HT-29 (cell line): ENCODE results near the gene HNRNPC. TPM values are rescaled to one million over a fixed set of nuclear protein-coding genes. Genes with fewer than 3 reads are reported as not detected.
"Not testable (repeated sequence)": the region's sequence is repeated elsewhere in the genome, so short reads cannot be mapped to it uniquely, and the experiment has no call there.

Experiments
- DNase-seq: peaks from one replicate; pipeline ENCODE4 v3.0.0-alpha.2; 2015; ENCODE audit warnings: low spot score
- total RNA-seq: library from RNA; depleted of rRNA; stranded (reverse); fragments of >200 nt; shearing (Covaris generic); gene quantifications from 2 replicates; pipeline ENCODE4 v1.2.3, GENCODE V29; 2014; rRNA removed

HNRNPC gene
- total RNA-seq, 1 experiment from 2014 or later = 375 TPM

- no peak for DNase-seq
Observed at GRCh38 chr14:21192875-21193535, 76.2 kb downstream of the HNRNPC start.

- no peak for DNase-seq
Observed at GRCh38 chr14:21192447-21192822, 76.8 kb downstream of the HNRNPC start.

- DNase-seq = no peak
Observed at GRCh38 chr14:21191809-21192446, 77.3 kb downstream of the HNRNPC start.

GRCh38 chr14:21191261-21191808, 77.9 kb downstream of the HNRNPC start:
- no peak for DNase-seq

GRCh38 chr14:21185491-21185890, 83.8 kb downstream of the HNRNPC start:
- DNase-seq = no peak

GRCh38 chr14:21184254-21184653, 85.0 kb downstream of the HNRNPC start:
- DNase-seq = no peak

- no peak for DNase-seq
Observed at GRCh38 chr14:21182166-21182565, 87.1 kb downstream of the HNRNPC start.

GRCh38 chr14:21171128-21171527, 98.1 kb downstream of the HNRNPC start:
- DNase-seq = no peak

GRCh38 chr14:21169573-21169972, 99.7 kb downstream of the HNRNPC start:
- DNase-seq = no peak

GRCh38 chr14:21168055-21168454, 101.2 kb downstream of the HNRNPC start:
- no peak for DNase-seq

GRCh38 chr14:21165670-21166069, 103.6 kb downstream of the HNRNPC start:
- DNase-seq = not testable (repeated sequence)

- not testable (repeated sequence) for DNase-seq
Observed at GRCh38 chr14:21165002-21165605, 104.1 kb downstream of the HNRNPC start.

- no peak for DNase-seq
Observed at GRCh38 chr14:21163871-21164291, 105.4 kb downstream of the HNRNPC start.

GRCh38 chr14:21162081-21162480, 107.2 kb downstream of the HNRNPC start:
- no peak for DNase-seq

- no peak for DNase-seq
Observed at GRCh38 chr14:21160061-21160610, 109.1 kb downstream of the HNRNPC start.

Other genes starting within 250 kb of the HNRNPC start
- 16.0 and 18.1 TPM in 2 replicates for gene NDRG2, start 244.4 kb downstream of the HNRNPC start, total RNA-seq
- not detected in 2 replicates for gene TPPP2, start 239.2 kb downstream of the HNRNPC start, total RNA-seq
- not detected in 2 replicates for gene RNASE13, start 234.6 kb downstream of the HNRNPC start, total RNA-seq
- not detected in 2 replicates for gene RNASE7, start 227.1 kb downstream of the HNRNPC start, total RNA-seq
- not detected in 2 replicates for gene RNASE8, start 211.6 kb downstream of the HNRNPC start, total RNA-seq
- gene ARHGEF40, start 199.1 kb downstream of the HNRNPC start, total RNA-seq = 18.4 and 20.0 TPM in 2 replicates
- 13.6 and 14.6 TPM in 2 replicates for gene ZNF219, start 170.8 kb downstream of the HNRNPC start, total RNA-seq
- gene TMEM253, start 168.4 kb downstream of the HNRNPC start, total RNA-seq = 0.41 TPM in 1 of 2 replicates, not detected in the other
- gene OR5AU1, start 113.4 kb downstream of the HNRNPC start, total RNA-seq = not detected in 2 replicates
- 0.05 and 0.33 TPM in 2 replicates for gene RPGRIP1, start 10.6 kb upstream of the HNRNPC start, total RNA-seq
- 34.5 and 43.7 TPM in 2 replicates for gene SUPT16H, start 114.6 kb upstream of the HNRNPC start, total RNA-seq
- 36.1 and 37.2 TPM in 2 replicates for gene CHD8, start 186.7 kb upstream of the HNRNPC start, total RNA-seq
- 4.4 and 6.4 TPM in 2 replicates for gene RAB2B, start 207.5 kb upstream of the HNRNPC start, total RNA-seq
- gene TOX4, start 207.8 kb upstream of the HNRNPC start, total RNA-seq = 16.0 and 20.3 TPM in 2 replicates
- 39.7 and 41.0 TPM in 2 replicates for gene METTL3, start 241.9 kb upstream of the HNRNPC start, total RNA-seq